ENCODE data around the gene CES4A. TPM values are rescaled to one million over a fixed set of nuclear protein-coding genes. Genes with fewer than 3 reads are reported as not detected.
A peak's percentile ranks its signal among the peaks of the same experiment; 100 is the strongest.

CES4A gene
- total and polyA plus RNA-seq, 12 donors: 3.8 to 20.6 (median 6.2) TPM

- intact Hi-C loops (cut with DNase I): loop anchor here in 2 of 10 donors (10.0 kb wide), 2 partner anchors 64 to 226 kb away; partner anchors contain the start of gene MATCAP1 (in 1 of the 2)
- no peaks in the 10 kb centered on the region for H3K27me3 ChIP-seq
- DNase-seq: no peak
These were observed 29.3 kb upstream of the CES4A start for GRCh38 chr16:66958857-66959703.

GRCh38 chr16:66959704-66960161 lies 28.7 kb upstream of the CES4A start:
- no peak overlapping the region for H3K4me3 ChIP-seq
- no peaks in the 10 kb centered on the region for H3K27me3 ChIP-seq
- 62 to 73% methylated on average over 5 of the region's 5 CpGs for WGBS, 2 donors
- no peaks in the 10 kb centered on the region for H3K9me3 ChIP-seq
- H3K4me1 ChIP-seq: peaks cover 0 to 12% (median 0%) of the 10 kb centered on the region in 9 donors
- no peaks in the 10 kb centered on the region for H3K36me3 ChIP-seq
- ATAC-seq (peak in 6 of 8 donors; percentile 8 to 54 (median 38)), DNase-seq (no peak)
- no peak for TF ChIP-seq CTCF (IDR thresholded peaks at IDR 0.05)
- intact Hi-C loops (cut with DNase I): loop anchor here in 2 of 10 donors (10.0 kb wide), 2 partner anchors 65 to 225 kb away; partner anchors contain the start of gene MATCAP1 (in 1 of the 2)
- H3K27ac ChIP-seq: no peak overlapping the region

More at GRCh38 chr16:66958857-66959703, 29.3 kb upstream of the CES4A start:
- Histone ChIP-seq H3K9me3 (no peaks in the 10 kb centered on the region), H3K27ac (no peak overlapping the region), H3K36me3 (no peaks in the 10 kb centered on the region), H3K4me3 (no peak overlapping the region), H3K4me1 (peaks cover 0 to 12% (median 0%) of the 10 kb centered on the region in 9 donors)
- TF ChIP-seq CTCF (IDR thresholded peaks at IDR 0.05): no peak
- 80 to 82% methylated on average over 7 of the region's 7 CpGs for WGBS, 2 donors
- ATAC-seq: no peak

GRCh38 chr16:66960270-66960669 lies 28.1 kb upstream of the CES4A start:
- intact Hi-C loops (cut with DNase I): no loop called here
- no peak for DNase-seq
- WGBS, 2 donors: 88 to 92% methylated on average over 1 of the region's 1 CpG
- H3K4me3 ChIP-seq: no peak overlapping the region
- peaks cover 0 to 12% (median 0%) of the 10 kb centered on the region in 9 donors for H3K4me1 ChIP-seq
- no peaks in the 10 kb centered on the region for H3K36me3 ChIP-seq
- no peak overlapping the region for H3K27ac ChIP-seq
- no peaks in the 10 kb centered on the region for H3K27me3 ChIP-seq
- no peak for ATAC-seq
- TF ChIP-seq CTCF (IDR thresholded peaks at IDR 0.05): no peak
- H3K9me3 ChIP-seq: no peaks in the 10 kb centered on the region

GRCh38 chr16:66961065-66961744 lies 27.2 kb upstream of the CES4A start, which contains the start of gene CES3:
TSS of gene CES3 (plus strand) at chr16:66961266. CDS start at chr16:66961308, 42 bp downstream.
- WGBS, 2 donors: 63 to 67% methylated on average over 15 to 16 of the region's 16 CpGs
- H3K27me3 ChIP-seq: no peaks in the 10 kb centered on the region
- no peak within 1 kb of the TSS for H3K27ac ChIP-seq
- H3K9me3 ChIP-seq: no peaks in the 10 kb centered on the region
- intact Hi-C loops (cut with DNase I): no loop called here
- ATAC-seq (peak in 7 of 8 donors; percentile 63 to 76 (median 69)), DNase-seq (peak in 1 of 2 donors; percentile 42)
- H3K36me3 ChIP-seq: no peaks in the 10 kb centered on the region
- TF ChIP-seq CTCF (IDR thresholded peaks at IDR 0.05): peak; percentile 17 to 79 (median 63)
- H3K4me1 ChIP-seq: peaks cover 0 to 12% (median 0%) of the 10 kb centered on the region in 9 donors
- H3K4me3 ChIP-seq: no peak within 1 kb of the TSS
